Measurements from ENCODE around the gene PSPN.

The PSPN gene

DNA sequence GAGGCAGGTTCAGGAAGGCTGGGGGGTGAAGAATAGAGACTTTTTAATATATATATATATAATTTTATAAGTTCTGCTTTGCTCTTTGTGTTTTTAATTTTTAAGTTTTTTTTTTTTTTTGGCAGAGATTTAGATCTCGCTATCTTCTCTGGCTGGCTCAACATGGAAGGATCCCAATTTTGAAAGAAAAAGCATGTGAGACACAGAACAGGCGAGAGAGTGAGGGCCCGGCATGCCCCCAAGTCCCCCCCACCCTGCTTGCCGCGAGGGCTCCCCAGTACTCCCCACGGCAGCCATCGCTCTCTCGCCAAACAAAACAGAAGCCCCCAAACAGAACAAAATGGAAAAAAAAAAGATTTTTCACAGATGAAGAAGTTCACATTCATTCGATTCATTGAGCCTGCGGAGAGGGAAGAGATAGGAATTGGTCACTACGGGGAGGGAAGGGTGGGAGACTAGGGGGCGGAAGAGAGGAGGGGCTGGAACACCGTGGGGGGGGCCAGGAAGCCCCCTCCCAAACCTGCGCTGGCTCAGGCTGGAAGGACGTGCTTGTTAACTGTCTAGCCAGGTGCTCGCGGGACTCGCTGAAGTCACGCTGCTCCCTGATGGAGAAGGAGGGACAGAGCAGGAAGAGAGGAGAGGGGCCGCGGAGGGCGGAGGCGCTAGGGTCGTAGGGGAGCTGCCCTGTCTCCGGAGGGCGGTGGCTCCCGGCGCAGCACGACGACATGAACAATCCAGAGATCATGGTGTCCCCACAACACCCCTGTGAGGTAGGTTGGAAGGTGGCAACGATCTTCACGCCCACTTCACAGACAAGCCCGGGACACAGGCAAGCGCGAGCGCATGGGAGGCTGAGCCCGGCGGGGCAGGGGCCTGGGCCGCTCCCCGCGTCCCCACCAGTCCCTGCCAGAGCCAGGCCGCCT is 38.2 kb upstream of the PSPN start:
- DNase-seq (ENCODE audit: low read depth): no peak
- no peak overlapping the region for H3K4me3 ChIP-seq (ENCODE audit: low read depth, low read length)
- TF ChIP-seq, protein P1, sequence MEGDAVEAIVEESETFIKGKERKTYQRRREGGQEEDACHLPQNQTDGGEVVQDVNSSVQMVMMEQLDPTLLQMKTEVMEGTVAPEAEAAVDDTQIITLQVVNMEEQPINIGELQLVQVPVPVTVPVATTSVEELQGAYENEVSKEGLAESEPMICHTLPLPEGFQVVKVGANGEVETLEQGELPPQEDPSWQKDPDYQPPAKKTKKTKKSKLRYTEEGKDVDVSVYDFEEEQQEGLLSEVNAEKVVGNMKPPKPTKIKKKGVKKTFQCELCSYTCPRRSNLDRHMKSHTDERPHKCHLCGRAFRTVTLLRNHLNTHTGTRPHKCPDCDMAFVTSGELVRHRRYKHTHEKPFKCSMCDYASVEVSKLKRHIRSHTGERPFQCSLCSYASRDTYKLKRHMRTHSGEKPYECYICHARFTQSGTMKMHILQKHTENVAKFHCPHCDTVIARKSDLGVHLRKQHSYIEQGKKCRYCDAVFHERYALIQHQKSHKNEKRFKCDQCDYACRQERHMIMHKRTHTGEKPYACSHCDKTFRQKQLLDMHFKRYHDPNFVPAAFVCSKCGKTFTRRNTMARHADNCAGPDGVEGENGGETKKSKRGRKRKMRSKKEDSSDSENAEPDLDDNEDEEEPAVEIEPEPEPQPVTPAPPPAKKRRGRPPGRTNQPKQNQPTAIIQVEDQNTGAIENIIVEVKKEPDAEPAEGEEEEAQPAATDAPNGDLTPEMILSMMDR (IDR thresholded peaks at IDR 0.05; ENCODE audit: control insufficient read depth, extremely low read depth, insufficient read depth): no peak

DNA sequence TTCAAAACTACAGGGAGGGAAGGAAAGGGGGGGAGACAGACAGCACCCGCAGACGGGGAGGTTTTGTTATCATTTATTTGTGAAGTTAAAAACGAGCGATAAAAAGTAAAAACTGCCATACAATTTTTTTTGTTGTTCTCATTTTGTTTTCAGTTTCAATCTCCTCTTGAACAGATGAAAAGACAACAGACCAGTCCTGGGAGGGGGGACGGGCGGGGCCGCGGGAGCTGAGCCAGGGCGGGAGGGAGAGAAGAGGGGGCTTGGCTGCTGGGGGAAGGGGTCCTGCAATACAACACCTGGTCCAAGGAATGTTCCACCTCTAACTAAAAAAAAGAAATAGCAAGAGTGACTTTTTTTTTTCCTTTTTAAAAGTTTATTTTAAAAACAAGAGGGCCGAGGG is 37.6 kb upstream of the PSPN start:
- DNase-seq (ENCODE audit: low read depth): no peak
- no peak overlapping the region for H3K4me3 ChIP-seq (ENCODE audit: low read depth, low read length)

DNA sequence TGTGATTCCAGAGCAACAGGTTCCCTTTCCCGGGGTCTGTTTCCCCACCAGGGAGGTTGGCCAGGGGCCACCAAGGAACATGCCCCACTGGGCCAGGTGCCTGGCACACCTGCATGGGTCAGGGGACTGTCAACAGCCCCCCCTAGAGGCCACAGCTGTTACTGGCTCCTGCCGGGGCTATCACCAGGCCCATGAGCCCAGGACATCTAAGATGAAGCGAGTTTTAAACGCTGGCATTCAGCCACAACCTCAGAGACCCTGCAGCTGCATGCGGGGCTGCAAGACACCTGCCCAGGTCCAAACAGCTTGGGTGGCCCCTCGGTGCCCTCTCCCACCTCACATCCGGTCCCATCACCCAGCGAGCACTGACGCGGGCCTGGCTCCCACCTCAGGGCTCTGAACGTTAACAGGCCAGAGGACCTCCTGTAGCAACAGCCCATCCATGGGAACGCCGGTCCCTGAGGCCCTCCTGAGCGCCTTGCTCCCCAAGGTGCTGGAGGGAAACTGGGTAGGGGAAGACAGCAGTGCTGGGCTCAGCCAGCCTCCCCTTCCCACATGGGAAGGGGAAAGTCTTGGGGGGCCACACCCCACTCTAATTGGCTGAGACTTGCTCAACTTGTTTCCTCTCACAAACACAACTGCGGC is 36.8 kb upstream of the PSPN start:
- H3K4me3 ChIP-seq (ENCODE audit: low read depth, low read length): no peak overlapping the region
- DNase-seq (ENCODE audit: low read depth): no peak
- TF ChIP-seq, protein P1 (IDR thresholded peaks at IDR 0.05; ENCODE audit: control insufficient read depth, extremely low read depth, insufficient read depth): peak; percentile 42

More for the DNA sequence above, 37.6 kb upstream of the PSPN start:
- TF ChIP-seq, protein P1 (IDR thresholded peaks at IDR 0.05; ENCODE audit: control insufficient read depth, extremely low read depth, insufficient read depth): no peak

DNA sequence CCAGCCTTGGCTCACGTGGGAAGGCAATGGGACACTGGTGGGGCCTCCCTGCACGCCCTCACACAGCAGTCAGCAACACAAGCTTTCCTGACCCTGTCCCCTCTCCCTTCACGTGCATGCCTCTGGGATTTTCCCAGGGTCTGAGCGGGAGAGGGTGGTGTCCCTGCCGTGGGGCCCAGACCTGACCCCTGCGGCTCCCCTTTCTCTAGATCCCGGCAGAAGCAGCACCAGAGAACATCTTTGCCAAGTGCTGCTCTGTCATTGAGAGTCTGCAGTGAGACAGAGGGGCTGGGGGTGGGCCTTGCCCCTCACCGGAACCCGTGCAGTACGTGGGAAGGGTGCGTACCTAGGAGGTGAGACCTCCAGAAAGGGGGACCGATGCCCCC is 36.3 kb upstream of the PSPN start:
- no peak for DNase-seq (ENCODE audit: low read depth)
- TF ChIP-seq, protein P1 (IDR thresholded peaks at IDR 0.05; ENCODE audit: control insufficient read depth, extremely low read depth, insufficient read depth): no peak
- no peak overlapping the region for H3K4me3 ChIP-seq (ENCODE audit: low read depth, low read length)

DNA sequence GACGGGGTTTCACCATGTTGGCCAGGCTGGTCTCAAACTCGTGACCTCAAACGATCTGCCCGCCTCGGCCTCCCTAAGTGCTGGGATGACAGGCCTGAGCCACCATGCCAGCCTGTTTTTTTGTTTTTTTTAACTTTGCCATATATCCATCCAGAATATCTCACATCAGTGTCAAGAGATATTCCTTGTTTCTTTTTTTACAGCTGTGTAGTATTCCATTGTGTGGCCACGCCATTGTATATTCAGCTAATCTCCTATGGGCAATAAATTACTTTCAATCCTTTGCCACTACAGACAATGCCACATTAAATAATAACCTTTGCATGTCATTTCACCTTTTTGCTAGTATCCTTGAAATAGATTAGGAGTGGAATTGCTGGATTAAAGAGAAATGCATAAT is 33.6 kb upstream of the PSPN start:
- H3K4me3 ChIP-seq (ENCODE audit: low read depth, low read length): no peak overlapping the region
- DNase-seq (ENCODE audit: low read depth): no peak
- TF ChIP-seq, protein P1 (IDR thresholded peaks at IDR 0.05; ENCODE audit: control insufficient read depth, extremely low read depth, insufficient read depth): no peak

DNA sequence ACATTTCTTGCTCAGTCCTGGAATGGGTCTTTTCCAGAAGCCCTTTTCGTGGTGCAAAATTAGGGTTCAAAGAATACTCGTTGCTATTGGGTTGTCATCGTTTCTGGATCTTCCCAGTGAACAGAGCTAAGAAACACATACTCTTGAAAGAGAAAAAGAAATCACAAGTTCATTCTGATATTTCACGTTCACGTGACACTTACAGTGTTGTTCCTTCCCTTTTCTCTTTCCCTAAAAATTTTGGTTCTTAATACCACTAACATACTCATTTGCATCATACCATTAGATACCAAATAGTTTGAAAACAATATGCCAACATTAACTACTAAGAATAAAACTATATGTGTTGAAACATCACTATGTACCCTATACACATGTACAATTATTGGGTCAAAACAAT is 30.7 kb upstream of the PSPN start:
- H3K4me3 ChIP-seq (ENCODE audit: low read depth, low read length): no peak overlapping the region
- DNase-seq (ENCODE audit: low read depth): no peak
- TF ChIP-seq, protein P1 (IDR thresholded peaks at IDR 0.05; ENCODE audit: control insufficient read depth, extremely low read depth, insufficient read depth): no peak
